Fibroblast of upper back skin (primary cell): ENCODE results near the gene TMPRSS6.

Experiments used
- DNase-seq: peaks from one replicate; pipeline ENCODE4 v3.0.0-alpha.2; 2013

Gene TMPRSS6

DNA sequence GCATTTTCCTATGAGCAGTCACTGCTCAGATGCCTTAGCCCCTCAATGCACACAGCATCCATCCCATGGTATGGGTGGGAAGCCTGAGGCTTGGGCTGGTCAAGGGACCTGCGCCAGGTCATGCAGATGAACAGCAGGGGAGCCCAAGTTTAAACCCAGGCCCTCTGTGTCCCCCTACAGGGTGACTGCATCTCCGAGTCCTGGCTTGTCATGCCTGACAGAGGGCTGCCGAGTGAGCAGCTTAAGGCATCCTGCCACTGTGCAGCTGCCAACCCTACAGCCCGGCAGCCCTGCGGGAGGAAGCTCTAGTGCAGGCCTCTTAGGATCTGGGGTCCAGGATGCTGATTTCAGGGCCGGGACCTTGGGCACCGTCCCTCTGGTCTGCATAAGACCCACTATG lies 30.2 kb upstream of the TMPRSS6 start:
- no peak for DNase-seq

DNA sequence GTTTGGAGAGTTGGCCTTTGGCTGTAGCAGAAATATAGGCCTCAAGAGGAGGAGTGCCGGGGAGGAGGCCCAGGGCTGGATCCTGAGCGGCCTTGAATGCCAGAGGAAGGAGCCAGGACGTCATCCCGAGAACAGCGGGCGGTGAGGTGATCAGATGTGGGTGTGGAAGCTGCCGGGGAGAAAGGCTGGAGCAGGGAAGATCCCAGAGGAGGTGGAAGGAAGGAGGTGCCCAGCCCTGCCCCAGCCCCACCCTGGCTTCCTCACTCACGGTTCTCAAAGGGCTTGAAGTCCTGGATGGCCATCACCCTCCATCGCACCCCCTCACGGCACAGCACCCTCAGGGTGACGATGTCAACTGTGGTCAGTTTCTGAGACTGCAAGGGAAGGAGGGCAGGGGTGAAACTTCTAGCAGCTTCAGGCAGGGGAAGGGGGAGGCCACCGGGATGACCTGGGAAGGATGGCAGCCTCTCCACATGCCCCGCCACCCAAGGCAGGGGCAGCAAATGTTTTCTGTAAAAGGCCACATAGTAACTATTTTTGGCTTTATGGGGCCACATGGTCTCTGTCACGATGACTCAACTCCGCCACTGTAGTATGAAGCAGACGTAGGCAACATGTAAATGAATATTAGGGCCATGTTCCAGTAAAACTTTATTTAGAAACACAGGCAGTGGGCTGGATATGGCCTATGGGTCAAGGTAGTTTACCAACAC lies 29.5 kb upstream of the TMPRSS6 start:
- DNase-seq, result no peak

DNA sequence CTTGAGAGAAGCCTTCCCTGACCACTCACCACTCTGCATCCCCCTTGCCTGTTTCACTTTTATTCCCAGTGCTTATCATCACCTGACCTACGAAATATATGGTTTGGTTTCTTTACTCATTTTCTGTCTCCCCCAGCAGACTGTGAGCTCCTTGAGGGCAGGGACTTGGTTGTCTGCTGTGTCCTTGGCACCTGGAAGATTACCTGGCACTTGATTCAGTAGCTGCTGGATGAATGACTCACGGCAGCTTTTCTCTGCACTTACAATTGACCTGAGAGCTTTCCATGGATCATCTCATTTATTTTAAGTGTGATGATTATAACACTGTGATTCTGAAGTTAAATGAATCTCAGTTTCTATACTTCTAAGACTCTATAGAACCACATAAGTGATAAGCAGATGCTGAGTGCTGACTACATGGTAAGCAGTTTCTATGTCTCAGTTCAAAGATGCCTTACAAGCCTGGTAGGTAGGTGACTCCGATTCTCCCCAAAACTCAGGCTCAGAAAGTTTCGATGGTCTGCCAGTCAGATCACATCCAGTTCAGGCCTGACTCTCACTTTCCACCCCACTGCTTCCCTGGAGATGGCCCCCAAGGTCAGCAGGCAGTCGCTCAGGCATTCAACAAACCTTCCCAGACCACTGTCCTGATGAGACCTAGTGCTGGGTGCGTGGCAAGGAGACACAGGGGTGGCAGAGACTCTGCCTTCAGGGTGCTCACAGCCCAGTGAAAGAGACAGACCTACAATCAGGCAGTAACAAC lies 28.6 kb upstream of the TMPRSS6 start:
- DNase-seq, result no peak

DNA sequence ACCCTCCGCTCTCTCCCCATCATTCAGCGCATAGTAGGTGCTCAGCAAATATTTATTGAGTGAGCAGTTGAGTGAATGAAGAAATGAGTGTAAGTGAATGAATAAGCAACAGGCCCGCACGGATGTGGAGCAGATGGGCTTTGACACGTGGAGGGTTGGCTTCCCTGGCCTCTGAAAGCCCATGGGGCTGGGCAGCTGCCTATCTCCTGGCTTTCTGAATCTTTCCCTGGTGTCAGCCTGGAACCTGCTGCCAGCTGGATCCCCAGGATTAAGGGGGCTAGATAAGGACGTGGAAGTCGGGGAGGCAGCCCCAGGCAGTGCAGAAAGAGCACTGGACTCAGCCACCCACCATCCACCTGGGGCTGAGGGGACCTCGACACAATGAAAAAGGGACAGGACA lies 27.6 kb upstream of the TMPRSS6 start:
- DNase-seq, result no peak

DNA sequence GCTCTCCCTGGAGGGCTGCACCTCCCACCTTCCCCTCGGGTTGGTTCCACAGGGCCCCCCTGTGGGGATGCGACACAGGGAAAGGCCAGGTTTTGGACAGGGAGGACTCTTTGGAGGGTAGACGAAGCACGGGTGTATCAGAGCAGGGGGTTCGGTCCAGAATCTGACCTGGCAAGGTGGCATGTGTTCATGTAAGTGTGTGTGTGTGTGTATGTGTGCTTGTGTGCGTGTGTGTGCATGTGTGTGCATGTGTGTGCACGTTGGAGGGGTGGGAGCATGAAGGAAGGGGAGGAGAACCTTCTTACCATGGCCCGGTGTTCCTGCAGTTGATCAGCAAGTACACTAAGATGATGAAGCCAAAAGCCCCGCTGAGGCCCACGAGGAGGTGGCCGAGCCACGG lies 25.5 kb upstream of the TMPRSS6 start:
- DNase-seq, result no peak

DNA sequence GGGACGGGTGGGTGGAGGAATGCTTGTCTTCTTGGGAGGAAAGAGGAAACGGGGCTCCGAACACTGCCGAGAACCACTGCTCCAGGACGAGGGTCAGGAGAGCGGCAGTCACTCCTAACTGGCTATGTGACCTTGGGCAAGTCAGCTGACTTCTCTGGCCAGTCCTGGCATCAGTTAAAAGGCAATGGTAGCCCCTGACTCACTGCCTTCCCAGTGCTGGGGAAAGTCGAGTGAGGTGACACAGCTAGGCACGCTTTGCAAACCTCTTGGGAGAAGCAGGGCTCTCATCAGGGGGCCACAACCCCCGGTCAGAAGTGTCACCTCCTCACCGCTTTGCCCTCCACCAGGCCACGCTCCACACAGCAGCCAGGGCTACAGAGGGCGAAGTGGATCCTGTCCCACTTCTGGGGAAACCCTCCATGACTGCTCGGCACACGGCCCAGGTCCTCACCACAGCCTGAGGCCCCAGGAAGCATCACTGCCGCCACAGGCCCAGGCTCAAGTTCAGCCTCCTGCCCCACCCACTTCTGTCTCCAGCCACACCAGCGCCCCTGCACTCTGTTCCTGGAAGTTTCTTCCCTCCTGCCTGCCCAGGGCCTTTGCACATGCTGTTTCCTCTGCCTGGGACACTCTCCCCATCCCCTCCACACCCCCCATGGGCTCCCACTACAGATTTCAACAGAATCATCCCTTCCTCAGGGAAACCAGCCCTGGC lies 23.9 kb upstream of the TMPRSS6 start:
- DNase-seq, result no peak

DNA sequence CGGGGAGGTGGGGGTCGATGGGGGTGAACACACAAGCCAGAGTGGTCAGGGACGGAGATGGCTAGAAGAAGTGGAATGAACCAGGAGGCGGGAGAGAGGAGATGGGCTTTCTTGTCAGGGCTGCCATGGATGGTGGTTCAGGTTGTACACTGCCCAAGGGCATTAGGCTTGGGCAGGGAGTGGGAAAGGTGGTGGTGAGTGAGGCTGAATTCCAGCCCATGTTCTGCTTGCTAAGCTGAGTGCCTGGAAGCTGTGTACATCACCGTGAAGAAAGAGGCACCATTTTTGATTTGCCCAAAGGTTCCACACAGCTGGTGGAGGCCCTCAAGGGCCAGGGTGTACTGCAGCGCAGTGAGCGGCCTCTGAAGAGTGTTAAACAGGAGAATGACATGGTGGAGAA lies 23.3 kb upstream of the TMPRSS6 start:
- no peak for DNase-seq

DNA sequence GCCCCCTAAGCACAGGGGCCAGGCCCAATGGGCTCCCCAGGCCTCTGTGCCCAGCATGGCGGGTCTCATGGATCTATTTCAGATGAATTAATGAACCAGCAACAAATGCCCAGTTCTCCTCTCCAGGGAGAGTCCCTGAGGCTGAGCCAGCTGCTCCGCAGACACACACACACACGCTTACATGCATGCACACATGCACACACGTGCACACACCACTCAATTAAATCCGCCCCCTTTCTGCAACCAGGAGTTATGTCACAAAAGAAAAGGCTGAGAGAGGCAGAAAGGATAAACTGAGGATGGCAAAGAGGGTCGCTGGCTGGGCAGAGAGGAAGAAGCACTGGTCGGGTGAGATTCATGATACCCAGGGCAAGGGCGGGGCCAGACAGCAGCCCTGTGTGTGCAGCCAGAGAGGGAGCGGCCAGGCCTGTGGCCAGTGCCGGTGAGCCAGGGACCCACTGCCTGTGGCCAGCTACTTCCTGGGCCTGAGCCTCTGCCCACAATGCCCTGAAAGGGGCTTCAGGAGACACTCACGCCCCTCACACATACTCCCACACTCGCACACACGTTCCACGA lies 20.4 kb upstream of the TMPRSS6 start:
- DNase-seq, result no peak

DNA sequence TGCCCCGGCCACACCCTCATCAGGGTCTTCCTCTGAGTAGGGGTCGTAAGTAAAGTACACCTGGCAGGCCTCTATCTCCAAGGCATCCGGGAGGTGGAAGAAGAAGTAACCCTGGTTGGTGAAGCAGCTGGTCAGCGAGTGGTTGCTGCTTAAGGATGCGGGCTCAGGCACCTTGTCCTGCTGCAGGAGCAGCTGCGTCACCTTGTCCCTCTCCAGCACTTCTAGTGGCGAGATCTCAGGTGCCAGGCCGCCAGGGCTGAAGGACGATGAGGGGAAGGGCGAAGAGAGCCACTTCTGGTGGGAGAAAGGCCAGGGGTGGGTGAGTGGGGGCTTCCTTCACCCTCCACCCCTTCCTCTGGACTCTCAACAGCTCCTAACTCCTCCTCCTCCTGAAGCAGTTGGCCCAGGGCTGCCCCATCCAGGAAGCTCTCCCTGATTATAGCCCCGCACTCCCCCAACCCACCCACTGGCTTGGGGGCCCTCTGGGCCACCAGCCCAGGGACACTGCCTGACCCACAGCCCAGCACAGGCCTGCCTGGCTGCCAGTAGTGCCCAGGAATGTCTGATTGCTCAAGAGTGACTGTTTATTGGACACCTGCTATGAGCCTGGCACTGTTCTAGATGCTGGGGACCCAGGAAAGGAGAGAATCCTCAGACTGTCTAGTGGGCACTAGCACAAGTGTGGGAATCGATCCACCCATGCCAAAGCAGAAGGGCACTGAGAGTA lies 19.2 kb upstream of the TMPRSS6 start:
- no peak for DNase-seq

DNA sequence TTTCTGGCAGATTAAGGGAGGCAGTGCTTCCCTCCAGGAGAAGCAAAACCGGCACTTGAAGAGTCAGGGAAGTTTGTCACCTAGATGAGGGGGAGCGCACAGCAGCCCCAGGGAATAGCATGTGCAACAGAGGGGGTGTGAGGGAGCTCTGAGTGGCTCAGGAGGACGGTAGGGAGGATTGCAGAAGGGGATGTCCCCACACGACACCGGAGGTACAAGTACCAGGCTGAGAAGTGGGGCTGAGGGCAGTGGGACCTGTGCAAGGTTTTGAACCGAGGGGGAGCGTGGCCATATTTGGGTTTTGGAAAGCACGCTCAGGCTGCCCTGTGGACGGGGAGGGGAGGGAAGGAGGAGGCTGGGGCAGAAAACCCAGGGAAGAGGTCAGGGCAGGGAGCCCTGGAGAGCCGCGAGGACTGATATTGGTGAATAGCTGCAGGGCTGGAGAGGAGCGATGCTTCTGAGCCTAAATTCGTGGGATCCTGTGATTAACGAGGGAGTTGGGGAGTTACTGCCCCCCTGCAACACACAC lies 17.9 kb upstream of the TMPRSS6 start:
- DNase-seq, result no peak

DNA sequence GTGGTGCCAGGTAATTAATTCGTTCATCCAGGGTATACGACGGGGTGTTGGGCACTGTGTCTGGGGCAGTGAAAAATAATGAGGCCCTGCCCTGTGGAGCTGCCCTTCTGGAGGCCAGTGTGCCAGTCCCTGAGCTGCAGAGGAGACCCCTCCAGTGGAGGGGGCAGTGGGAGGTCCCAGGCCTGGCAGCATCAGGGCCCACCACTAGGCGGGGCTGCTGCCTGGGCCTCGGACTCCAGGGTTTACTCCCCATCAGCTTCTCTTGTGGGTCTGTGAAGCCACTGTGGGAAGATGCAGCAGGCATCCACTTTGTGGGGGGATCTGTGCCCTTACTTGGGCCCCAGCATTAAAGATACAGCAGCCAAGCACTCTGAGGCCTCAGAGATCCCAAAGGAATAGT lies 17.4 kb upstream of the TMPRSS6 start:
- no peak for DNase-seq

DNA sequence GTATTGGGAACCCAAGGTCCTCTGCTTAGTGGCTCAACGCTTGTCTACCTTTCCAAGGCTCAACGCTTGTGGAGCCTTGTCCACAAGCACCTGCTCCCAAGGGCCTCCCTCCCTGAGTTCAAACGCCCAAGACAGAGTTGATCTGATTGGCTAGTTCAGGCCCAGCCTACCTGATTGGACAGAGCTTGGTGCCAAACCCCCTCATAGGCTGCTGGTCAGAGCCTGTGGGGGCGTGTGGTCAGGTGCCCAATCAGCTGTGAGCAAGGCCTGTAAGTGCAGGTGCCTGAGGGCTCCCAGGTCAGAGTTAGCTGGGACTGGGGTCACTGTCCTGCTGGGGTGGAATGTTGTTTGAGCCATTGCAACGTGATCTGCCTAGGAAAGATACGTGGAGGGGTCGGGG lies 16.9 kb upstream of the TMPRSS6 start:
- no peak for DNase-seq

DNA sequence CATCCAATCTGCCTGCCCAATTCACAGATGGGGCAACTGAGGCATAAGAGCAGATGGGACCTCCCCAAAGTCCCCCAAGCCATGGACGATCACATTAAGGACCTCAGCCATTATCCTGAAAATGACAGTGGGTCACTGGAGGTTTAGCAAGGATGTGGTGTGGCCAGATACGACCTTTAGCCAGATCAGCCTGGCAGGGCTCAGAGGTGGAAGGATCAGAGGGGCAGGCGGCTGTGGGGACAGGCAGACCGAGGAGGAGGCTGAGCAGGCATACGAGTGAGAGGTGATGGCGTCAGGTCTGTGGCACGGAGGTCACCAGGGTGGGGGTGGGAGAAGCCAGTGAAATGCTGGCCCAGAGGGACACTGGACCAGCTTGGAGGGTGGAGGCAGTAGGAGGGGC lies 14.1 kb upstream of the TMPRSS6 start:
- no peak for DNase-seq

DNA sequence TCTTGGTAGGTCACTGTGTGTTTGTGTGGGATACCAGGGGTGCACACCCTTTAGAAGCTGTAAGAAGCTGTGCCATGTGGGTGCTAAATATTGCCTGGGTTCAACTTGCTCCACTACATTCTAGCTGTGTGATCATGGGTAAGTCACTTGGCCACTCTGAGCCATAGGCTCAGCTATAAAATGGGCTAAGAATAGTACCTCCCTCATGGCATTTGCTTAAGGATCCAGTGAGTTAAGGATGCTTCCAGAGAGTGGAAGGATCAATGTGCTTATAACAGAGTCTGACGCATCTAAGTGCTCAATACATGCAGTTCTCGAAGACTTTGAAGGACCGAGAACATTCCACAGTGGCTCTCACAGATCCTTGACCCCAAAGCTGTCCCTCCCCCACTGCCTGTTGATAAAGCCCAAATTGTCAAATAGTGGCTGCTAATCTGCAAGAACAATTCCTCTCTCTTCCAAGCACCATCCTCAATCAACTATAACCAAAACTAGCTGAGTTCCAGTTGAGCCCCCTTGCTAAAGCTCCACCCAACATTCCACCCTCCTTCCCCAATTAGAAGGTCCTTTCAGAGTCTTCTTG lies 13.2 kb upstream of the TMPRSS6 start:
- no peak for DNase-seq

DNA sequence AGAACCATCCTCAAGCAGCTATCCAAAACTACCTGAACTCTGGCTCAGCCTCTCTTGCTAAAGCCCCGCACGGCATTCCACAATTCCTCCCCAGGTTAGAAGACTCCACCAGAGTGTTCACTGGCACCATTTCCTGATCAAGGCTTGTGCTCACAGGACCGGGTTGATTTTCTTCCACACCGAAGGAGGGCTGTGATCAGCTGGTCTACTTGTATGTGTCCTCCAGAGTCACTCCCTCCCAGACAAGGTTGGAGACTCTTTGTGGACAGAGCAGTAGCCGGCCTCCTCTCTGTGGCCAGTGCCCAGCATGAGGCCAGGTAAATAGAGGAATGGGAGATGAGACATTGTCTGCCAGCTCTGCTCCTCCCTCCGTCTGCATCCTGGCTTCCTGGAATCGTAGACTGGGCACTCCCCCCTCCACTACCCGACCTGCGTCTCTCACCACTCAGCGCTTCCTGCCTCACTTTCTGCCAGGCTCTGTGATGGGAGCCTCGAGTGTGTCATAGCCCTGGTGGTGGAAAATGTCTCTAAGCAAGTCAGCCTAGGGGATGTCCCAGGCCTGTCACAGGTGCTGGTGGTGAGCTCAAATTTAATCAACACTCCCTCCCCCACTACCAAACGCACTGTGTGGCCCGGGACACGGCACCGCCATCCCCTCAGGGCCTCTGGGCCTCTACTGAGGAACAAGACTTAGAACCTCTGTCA lies 12.5 kb upstream of the TMPRSS6 start:
- DNase-seq, result peak; percentile 25

DNA sequence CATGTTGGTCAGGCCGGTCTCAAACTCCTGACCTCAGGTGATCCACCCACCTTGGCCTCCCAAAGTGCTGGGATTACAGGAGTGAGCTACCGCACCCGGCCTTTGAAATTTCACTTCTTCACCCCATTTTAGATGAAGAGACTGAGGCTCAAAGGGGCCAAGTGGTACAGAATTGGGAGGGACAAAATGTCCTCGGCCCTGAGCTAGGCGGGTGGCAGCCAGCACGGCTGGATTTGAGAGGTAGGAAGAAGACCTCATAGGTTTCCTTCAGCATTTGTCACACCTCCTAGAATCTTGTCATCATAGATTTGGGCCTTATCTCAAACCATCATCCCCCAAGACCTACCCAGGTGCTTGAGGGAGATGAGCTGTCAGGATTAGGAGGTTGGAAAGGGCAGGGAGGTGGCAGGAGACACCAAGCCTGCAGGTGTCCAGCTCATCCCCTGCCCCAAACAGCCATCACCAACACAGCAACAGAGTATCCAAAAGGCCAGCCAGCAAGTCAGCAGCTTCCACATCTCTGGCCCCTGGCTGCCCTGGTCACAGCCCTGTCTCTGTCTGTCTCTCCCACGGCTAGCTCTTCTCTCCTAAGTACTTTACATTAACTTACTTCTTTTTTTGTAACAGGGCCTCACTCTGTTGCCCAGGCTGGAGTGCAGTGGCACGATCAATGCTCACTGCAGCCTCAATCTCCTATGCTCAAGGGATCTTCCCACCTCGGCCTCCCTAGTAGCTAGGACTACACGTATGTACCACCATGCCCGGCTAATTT lies 11.2 kb upstream of the TMPRSS6 start:
- DNase-seq, result no peak

DNA sequence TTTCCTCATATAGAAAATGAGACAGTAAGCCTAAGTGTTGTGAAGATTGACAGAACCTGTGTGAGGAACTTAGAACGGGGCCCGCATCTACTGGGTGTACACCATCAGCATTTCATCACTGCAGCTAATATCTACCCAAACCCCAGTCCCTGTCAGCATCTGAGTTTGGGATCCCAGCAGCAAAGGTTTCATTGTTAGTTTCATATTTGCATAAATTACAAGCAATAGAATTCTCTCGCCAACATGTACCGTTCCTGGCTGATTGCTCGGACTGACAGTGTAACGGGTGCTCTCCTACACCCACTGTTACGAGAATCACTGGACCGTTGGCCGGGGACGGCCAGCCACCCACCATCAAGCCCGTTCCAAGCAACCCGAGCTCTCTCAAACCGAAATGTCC lies 10.4 kb upstream of the TMPRSS6 start:
- DNase-seq, result no peak

DNA sequence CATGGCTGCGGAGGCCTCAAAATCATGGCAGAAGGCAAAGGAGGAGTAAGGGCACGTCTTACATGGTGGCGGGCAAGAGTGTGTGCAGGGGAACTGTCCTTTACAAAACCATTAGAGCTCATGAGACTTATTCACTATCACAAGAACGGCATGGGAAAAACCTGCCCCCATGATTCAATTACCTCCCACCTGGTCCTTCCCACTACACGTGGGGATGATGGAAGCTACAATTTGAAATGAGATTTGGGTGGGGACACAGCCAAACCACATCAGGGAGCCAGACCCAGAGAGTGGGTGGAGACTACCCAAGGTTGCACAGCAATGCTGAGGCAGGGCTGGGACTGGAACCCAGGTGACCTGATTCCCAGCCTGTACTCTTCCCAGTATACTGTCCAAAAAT lies 8.6 kb upstream of the TMPRSS6 start:
- no peak for DNase-seq

DNA sequence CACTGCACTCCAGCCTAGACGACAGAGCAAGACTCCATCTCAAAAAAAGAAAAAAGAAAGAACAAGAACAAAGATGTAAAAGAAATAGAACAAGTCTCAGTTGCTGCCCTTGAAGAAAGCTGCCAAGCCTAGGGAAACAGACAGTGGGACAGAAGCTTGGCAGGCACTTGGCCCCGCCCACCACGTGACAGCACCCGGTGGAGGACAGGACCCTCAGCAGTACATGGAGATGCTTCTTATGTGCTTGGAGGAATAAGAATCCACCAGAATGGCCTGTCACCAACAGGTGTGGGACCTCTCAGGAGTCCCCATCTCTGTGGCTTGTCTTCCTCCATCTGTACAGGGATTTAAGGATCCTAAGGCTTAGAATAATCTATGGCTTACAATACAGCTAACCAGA lies 7.6 kb upstream of the TMPRSS6 start:
- no peak for DNase-seq

DNA sequence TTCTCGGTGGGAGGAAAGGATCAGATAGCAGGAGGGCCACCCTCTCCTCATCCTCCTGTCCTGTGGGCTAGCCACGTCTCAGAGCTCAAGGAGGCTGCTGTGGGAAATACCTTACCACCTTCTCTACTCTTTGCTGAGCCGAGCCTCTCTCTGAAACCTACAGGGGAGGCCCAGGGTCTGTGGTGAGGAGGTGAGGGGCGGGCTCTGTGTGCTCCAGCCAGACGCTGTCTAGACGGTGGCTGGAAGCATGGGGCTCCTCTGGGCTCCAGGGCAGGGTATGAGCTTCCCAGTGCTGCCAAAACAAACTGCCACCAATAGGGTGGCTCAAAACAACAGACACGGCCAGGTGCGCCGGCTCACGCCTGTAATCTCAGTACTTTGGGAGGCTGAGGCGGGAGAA lies 5.5 kb upstream of the TMPRSS6 start:
- no peak for DNase-seq

DNA sequence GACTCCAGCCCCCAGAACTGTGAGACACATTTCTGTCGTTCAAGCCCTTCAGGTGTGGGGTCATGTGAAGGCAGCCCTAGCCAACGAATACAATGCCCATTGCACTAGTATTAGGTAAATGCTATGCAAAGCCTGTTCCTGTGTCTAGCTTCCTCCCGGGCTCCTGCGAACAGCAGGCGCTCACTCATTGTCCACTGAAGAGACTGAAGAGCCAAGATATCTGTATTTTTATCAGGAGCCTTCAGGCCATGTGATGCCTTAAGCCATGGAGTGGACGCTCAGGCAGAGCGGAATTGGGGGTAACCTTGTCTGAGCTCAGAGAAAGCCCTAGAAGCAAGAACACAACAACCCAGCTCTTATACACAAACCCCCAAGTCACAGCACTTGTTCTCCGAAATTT lies 4.2 kb upstream of the TMPRSS6 start:
- DNase-seq, result no peak
